GM18519 (cell line): ENCODE results near the gene MED26.

ENCODE experiments used
- ATAC-seq: cut with Tn5 transposase; IDR thresholded peaks from one replicate; pipeline ENCODE4 v1.9.1; 2021; ENCODE audit warnings: mild to moderate bottlenecking, moderate library complexity; ENCODE audit not compliant: unreplicated experiment, low FRiP score

The MED26 gene

GRCh38 chr19:16593181-16593580 lies 34.8 kb downstream of the MED26 start:
- ATAC-seq = no peak

GRCh38 chr19:16591803-16592556 lies 36.0 kb downstream of the MED26 start:
- ATAC-seq = no peak

- no peak for ATAC-seq
Measured at GRCh38 chr19:16590876-16591802, 36.9 kb downstream of the MED26 start.

- ATAC-seq = no peak
Measured at GRCh38 chr19:16589917-16590316, 38.1 kb downstream of the MED26 start.

- no peak for ATAC-seq
Measured at GRCh38 chr19:16588824-16589577, 39.0 kb downstream of the MED26 start.

GRCh38 chr19:16587833-16588823 lies 39.9 kb downstream of the MED26 start:
- peak; percentile 39 for ATAC-seq

- ATAC-seq = no peak
Measured at GRCh38 chr19:16586991-16587832, 40.8 kb downstream of the MED26 start.

GRCh38 chr19:16586477-16586871 lies 41.5 kb downstream of the MED26 start:
- no peak for ATAC-seq

GRCh38 chr19:16585808-16586476 lies 42.1 kb downstream of the MED26 start:
- peak; percentile 23 for ATAC-seq

GRCh38 chr19:16585094-16585801 lies 42.8 kb downstream of the MED26 start:
- no peak for ATAC-seq

- ATAC-seq = peak; percentile 44
Measured at GRCh38 chr19:16584248-16585093, 43.5 kb downstream of the MED26 start.

- ATAC-seq = no peak
Measured at GRCh38 chr19:16582486-16583261, 45.3 kb downstream of the MED26 start.

GRCh38 chr19:16581971-16582343 lies 46.0 kb downstream of the MED26 start:
- ATAC-seq = no peak

- ATAC-seq = no peak
Measured at GRCh38 chr19:16581145-16581970, 46.6 kb downstream of the MED26 start.

GRCh38 chr19:16579381-16579780 lies 48.6 kb downstream of the MED26 start:
- no peak for ATAC-seq
